Neural crest cell (in vitro differentiated cells): ENCODE results near the gene TUBB8. TPM values are rescaled to one million over a fixed set of nuclear protein-coding genes. Genes with fewer than 3 reads are reported as not detected.
"Not testable (repeated sequence)": the region's sequence is repeated elsewhere in the genome, so short reads cannot be mapped to it uniquely, and the experiment has no call there.

ENCODE experiments used
- DNase-seq: peaks from one replicate; pipeline ENCODE4 v3.0.0; 2021; ENCODE audit warnings: low read depth, mixed read lengths, low spot score
- H3K27ac Mint-ChIP-seq: one replicate; pipeline ENCODE4 v1.8.0; 2021; ENCODE audit warnings: mild to moderate bottlenecking, mixed read lengths; ENCODE audit not compliant: unreplicated experiment
- H3K27me3 Mint-ChIP-seq: 2 replicates; pipeline ENCODE4 v1.8.0; 2021; ENCODE audit warnings: low read depth, mild to moderate bottlenecking, mixed read lengths
- H3K36me3 Mint-ChIP-seq: 2 replicates; pipeline ENCODE4 v1.8.0; 2021; ENCODE audit warnings: low read depth, mild to moderate bottlenecking, mixed read lengths
- H3K4me1 Mint-ChIP-seq: 2 replicates; pipeline ENCODE4 v1.8.0; 2021; ENCODE audit warnings: mixed read lengths
- H3K4me3 Mint-ChIP-seq: one replicate; pipeline ENCODE4 v1.8.0; 2021; ENCODE audit warnings: mild to moderate bottlenecking, mixed read lengths
- H3K9me3 Mint-ChIP-seq: 2 replicates; pipeline ENCODE4 v1.8.0; 2021; ENCODE audit warnings: mixed read lengths
- CTCF ChIP-seq: fragments of 200-600 bp; sonication (generic); conservative IDR thresholded peaks from 2 replicates; pipeline ENCODE4 v1.5.0; 2021; ENCODE audit warnings: antibody characterized with exemption, mild to moderate bottlenecking
- total RNA-seq: library from RNA; stranded (reverse); gene quantifications from 2 replicates; pipeline ENCODE4 v1.2.1, GENCODE V29; 2021

TUBB8 gene
- total RNA-seq, 1 donor from 2014 or later: 0.68 TPM

DNA sequence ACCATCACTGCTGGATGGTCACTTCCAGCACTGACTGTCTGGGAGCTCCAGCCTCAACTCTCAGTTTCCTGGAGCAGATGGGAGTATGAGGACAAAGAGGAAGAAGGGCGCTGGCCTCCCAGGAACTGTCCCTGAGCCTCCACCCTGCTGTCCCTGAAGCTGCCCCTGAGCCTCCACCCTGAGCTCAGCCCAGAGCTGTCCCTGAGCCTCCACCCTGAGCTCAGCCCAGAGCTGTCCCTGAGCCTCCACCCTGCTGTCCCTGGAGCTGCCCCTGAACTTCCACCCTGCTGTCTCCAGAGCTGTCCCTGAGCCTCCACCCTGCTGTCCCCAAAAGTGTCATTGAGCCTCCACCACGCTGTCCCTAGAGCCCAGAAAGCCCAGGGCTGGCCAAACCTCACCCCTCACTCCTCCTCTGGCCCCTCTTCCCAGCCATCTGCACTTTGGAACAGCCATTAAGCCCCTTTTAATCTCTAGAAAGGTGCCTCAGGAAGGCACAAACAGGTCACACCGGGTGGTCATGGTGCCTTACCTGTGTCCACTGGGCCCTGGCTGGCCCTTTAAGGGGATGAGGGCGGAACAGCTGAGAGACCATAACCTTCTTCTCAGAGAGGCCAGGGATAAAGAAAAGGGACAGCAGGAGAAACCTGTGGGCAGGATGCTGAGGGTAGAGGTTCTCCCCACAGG lies 30.6 kb upstream of the TUBB8 start:
- DNase-seq: no peak
- no peak for TF ChIP-seq CTCF
- Mint-ChIP-seq H3K4me1 (no peaks in the 10 kb centered on the region), H3K27ac (no peak overlapping the region), H3K9me3 (no peaks in the 10 kb centered on the region), H3K27me3 (peaks cover 10% of the 10 kb centered on the region), H3K4me3 (no peak overlapping the region), H3K36me3 (no peaks in the 10 kb centered on the region)

- TF ChIP-seq CTCF: no peak
- DNase-seq: no peak
- H3K9me3 Mint-ChIP-seq: no peaks in the 10 kb centered on the region
- H3K27me3 Mint-ChIP-seq: peaks cover 16% of the 10 kb centered on the region
- no peaks in the 10 kb centered on the region for H3K36me3 Mint-ChIP-seq
- H3K4me3 Mint-ChIP-seq: no peak overlapping the region
- peak overlapping the region; percentile 27 for H3K27ac Mint-ChIP-seq
- H3K4me1 Mint-ChIP-seq: no peaks in the 10 kb centered on the region
Measured at GRCh38 chr10:78556-78955, 29.5 kb upstream of the TUBB8 start.

GRCh38 chr10:74266-74621 lies 25.1 kb upstream of the TUBB8 start:
- H3K27me3 Mint-ChIP-seq, H3K4me1 Mint-ChIP-seq, H3K36me3 Mint-ChIP-seq, DNase-seq, H3K9me3 Mint-ChIP-seq: not testable (repeated sequence)
- peak overlapping the region; percentile 89 for H3K4me3 Mint-ChIP-seq
- TF ChIP-seq CTCF: peak; percentile 5
- H3K27ac Mint-ChIP-seq: peak overlapping the region; percentile 43

GRCh38 chr10:73543-74265 lies 24.6 kb upstream of the TUBB8 start:
- peak; percentile 62 for DNase-seq
- H3K36me3 Mint-ChIP-seq, H3K9me3 Mint-ChIP-seq, H3K4me1 Mint-ChIP-seq, H3K27me3 Mint-ChIP-seq: not testable (repeated sequence)
- peak; percentile 85 for TF ChIP-seq CTCF
- Mint-ChIP-seq H3K27ac (peak overlapping the region; percentile 43), H3K4me3 (peak overlapping the region; percentile 89)

DNA sequence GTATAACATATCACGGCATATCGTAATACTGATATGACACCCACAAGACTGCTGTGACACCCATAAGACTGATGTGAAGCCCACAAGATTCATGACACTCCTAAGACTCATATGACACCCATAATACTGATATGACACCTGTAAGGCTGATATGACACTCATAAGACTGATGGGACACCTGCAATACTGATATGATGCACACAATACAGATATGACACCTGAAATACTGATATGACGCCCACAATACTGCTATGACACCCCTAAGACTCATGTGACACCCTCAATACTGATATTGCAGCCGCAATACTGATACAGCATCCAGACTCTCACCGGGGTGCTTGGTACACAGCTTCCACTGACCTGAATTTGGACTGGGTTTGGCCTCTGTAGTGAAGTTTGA lies 19.1 kb upstream of the TUBB8 start:
- peak overlapping the region; percentile 18 for H3K4me3 Mint-ChIP-seq
- H3K27ac Mint-ChIP-seq, H3K9me3 Mint-ChIP-seq, DNase-seq, H3K36me3 Mint-ChIP-seq, H3K27me3 Mint-ChIP-seq, H3K4me1 Mint-ChIP-seq: not testable (repeated sequence)

DNA sequence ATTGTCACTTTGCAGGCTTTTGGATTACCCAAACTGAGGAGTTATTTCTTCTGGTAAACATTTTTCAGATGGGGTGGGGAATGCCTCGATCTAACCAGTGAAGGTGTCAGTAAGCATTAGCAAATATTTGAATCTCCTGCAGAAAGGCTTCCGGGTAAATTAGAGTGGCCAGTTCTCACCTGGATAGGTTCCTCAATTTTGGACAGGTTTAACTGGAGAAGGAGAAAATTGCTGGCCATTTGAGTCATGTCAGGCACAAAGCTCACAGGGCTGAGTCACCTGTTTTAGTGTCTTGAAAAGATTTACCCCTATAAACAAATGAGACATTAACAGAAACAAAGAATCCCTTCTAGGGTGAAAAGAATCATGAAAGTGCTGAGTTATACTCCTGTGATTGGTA lies 830 bp upstream of the TUBB8 start:
- H3K4me1 Mint-ChIP-seq, H3K36me3 Mint-ChIP-seq, H3K27me3 Mint-ChIP-seq, H3K27ac Mint-ChIP-seq, DNase-seq, H3K9me3 Mint-ChIP-seq, H3K4me3 Mint-ChIP-seq: not testable (repeated sequence)

- H3K9me3 Mint-ChIP-seq, H3K27me3 Mint-ChIP-seq, DNase-seq, H3K4me1 Mint-ChIP-seq, H3K4me3 Mint-ChIP-seq, H3K36me3 Mint-ChIP-seq, H3K27ac Mint-ChIP-seq: not testable (repeated sequence)
Measured at GRCh38 chr10:47864-48263, 1.2 kb downstream of the TUBB8 start.

DNA sequence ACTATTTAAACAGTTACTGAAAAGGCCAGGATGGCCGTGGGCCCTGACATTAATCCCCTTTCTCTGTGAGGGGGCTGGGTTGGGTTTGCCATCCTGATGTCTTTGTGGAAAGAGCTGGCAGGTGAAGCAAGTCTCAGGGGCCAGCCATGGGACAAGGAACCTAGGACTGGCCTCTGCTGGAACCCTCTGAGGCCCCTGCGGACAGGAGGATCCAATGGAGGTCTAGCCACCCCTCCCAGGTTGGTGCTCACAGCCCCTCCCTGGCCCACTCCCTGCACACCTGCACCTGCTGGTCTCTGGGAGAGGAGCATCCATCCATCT lies 35.8 kb downstream of the TUBB8 start:
- not testable (repeated sequence) for H3K27me3 Mint-ChIP-seq, DNase-seq, H3K4me3 Mint-ChIP-seq, H3K4me1 Mint-ChIP-seq, H3K27ac Mint-ChIP-seq, H3K36me3 Mint-ChIP-seq, H3K9me3 Mint-ChIP-seq

DNA sequence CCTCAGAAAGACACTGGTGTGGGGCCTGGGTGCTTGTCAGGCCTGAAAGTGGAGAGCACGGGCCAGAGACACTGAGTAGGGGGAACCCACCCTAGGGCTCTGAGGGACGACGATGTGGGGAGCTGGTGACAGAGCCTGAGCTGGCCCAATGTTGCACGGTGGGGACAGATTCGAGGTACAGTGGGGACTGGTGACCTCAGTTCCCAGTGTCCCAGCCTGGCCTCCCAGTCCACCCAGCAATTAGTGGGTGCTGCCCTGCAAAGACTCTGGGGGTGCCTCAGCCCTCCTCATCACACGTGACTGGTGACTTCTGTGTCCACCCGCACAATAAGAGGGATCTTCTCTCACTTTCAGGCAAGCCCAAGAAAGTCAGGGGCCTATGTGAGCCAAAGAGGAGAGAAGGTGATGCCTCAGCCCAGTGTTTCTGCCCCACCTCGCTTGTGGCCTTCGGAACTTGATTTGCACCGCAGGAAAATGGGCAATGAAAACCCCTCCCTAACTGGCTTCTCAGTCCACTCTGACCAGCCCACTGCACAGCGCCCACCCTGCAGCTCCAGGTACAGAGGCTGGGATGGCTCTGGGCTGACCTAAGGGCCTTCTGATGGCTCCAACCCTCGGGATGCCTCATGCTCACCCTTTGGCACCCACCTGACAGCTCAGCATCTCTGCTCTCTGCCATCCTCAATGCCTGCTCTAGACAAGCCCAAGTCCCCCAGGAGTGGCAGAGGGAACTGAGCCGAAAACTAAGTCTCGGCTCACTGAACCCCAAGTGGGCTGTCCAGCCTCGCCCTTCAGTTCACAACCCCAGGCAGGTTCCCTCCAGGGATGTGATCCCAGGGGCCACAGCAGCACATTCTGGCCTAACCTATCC lies 36.4 kb downstream of the TUBB8 start:
- H3K4me3 Mint-ChIP-seq: not testable (repeated sequence)

More for the DNA sequence above, 36.4 kb downstream of the TUBB8 start:
- not testable (repeated sequence) for H3K27ac Mint-ChIP-seq, H3K36me3 Mint-ChIP-seq, DNase-seq, H3K27me3 Mint-ChIP-seq, H3K4me1 Mint-ChIP-seq, H3K9me3 Mint-ChIP-seq
